ENCODE data around the gene NHLRC4.

DNA sequence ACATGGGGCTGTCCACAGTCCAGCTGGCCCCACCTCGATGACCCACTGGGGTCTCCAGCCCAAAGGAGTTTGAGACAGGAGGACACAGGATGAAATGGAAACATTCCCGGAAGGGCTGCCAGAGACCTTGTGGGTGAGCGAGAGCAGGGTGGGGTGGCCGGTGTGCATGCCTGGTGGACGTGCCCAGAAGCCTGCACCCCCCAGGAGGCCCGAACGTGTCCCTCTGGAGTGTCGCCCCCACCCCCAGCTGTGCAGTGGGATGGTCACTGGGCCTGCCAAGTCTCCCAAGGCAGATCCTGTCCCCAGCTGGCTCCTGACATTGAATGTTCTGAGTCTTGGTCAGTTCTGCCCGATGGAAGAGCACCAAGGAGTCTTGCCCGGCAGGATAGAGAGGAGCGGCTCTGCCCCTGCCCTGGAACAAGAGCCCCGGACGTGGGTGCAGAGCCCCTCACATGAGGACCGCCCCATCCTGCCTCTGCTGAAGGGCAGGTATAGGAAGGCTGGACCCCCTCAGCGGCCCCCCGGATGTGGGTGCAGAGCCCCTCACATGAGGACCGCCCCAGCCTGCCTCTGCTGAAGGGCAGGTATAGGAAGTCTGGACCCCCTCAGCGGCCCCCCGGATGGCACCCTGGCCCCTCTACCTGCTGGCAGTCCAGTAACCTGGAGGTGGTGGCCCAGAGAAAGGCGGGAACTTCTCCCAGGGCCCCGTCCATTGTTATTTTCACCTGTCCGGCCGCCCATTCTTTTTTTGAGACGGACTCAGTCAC lies 42.3 kb upstream of the NHLRC4 start:
- TF ChIP-seq, protein P1, sequence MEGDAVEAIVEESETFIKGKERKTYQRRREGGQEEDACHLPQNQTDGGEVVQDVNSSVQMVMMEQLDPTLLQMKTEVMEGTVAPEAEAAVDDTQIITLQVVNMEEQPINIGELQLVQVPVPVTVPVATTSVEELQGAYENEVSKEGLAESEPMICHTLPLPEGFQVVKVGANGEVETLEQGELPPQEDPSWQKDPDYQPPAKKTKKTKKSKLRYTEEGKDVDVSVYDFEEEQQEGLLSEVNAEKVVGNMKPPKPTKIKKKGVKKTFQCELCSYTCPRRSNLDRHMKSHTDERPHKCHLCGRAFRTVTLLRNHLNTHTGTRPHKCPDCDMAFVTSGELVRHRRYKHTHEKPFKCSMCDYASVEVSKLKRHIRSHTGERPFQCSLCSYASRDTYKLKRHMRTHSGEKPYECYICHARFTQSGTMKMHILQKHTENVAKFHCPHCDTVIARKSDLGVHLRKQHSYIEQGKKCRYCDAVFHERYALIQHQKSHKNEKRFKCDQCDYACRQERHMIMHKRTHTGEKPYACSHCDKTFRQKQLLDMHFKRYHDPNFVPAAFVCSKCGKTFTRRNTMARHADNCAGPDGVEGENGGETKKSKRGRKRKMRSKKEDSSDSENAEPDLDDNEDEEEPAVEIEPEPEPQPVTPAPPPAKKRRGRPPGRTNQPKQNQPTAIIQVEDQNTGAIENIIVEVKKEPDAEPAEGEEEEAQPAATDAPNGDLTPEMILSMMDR (IDR thresholded peaks at IDR 0.05), result no peak
- TF ChIP-seq, protein P2, sequence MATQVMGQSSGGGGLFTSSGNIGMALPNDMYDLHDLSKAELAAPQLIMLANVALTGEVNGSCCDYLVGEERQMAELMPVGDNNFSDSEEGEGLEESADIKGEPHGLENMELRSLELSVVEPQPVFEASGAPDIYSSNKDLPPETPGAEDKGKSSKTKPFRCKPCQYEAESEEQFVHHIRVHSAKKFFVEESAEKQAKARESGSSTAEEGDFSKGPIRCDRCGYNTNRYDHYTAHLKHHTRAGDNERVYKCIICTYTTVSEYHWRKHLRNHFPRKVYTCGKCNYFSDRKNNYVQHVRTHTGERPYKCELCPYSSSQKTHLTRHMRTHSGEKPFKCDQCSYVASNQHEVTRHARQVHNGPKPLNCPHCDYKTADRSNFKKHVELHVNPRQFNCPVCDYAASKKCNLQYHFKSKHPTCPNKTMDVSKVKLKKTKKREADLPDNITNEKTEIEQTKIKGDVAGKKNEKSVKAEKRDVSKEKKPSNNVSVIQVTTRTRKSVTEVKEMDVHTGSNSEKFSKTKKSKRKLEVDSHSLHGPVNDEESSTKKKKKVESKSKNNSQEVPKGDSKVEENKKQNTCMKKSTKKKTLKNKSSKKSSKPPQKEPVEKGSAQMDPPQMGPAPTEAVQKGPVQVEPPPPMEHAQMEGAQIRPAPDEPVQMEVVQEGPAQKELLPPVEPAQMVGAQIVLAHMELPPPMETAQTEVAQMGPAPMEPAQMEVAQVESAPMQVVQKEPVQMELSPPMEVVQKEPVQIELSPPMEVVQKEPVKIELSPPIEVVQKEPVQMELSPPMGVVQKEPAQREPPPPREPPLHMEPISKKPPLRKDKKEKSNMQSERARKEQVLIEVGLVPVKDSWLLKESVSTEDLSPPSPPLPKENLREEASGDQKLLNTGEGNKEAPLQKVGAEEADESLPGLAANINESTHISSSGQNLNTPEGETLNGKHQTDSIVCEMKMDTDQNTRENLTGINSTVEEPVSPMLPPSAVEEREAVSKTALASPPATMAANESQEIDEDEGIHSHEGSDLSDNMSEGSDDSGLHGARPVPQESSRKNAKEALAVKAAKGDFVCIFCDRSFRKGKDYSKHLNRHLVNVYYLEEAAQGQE (IDR thresholded peaks at IDR 0.05; ENCODE audit: insufficient read depth in 1 of 2, low read depth in 2 of 2, low read length in 1 of 2), result no peak
- TF ChIP-seq POLR2AphosphoS5 (IDR thresholded peaks at IDR 0.05; ENCODE audit: low read depth, low read length), result no peak; the same call in none of the 2 replicates
- no peak for TF ChIP-seq TCF7L2 (IDR thresholded peaks at IDR 0.05; ENCODE audit: low read depth, low read length)
